WTC11 (cell line): ENCODE measurements around the gene FEN1. TPM values are rescaled to one million over a fixed set of nuclear protein-coding genes. Genes with fewer than 3 reads are reported as not detected.

Source experiments
- ATAC-seq: fragments of 200-7000 bp; cut with Tn5 transposase; 2 replicates; pipeline ENCODE4 v1.10.0; 2021; ENCODE audit warnings: mild to moderate bottlenecking, moderate library complexity
- CTCF ChIA-PET: fragments of 300-600 bp; sonication (Branson Sonifier 250); formaldehyde crosslinking; loops from one replicate; lab custom pipeline; 2021; ENCODE audit warnings: antibody characterized with exemption; lab: Charles Lee
- POLR2A ChIA-PET: fragments of 350-600 bp; sonication (Branson Sonifier 250); formaldehyde crosslinking; loops from one replicate; lab custom pipeline; 2021; ENCODE audit warnings: antibody characterized with exemption; lab: Charles Lee
- DNase-seq: peaks from one replicate; pipeline ENCODE4 v3.0.0; 2021; ENCODE audit warnings: low spot score
- H3K27ac Mint-ChIP-seq: 2 replicates; pipeline ENCODE4 v1.8.0; 2021; ENCODE audit warnings: mixed read lengths
- H3K27me3 Mint-ChIP-seq: 2 replicates; pipeline ENCODE4 v1.8.0; 2021; ENCODE audit warnings: low read depth, mild to moderate bottlenecking, moderate library complexity, mixed read lengths
- H3K36me3 Mint-ChIP-seq: 2 replicates; pipeline ENCODE4 v1.8.0; 2021; ENCODE audit warnings: mixed read lengths
- H3K4me1 Mint-ChIP-seq: 2 replicates; pipeline ENCODE4 v1.8.0; 2022; ENCODE audit warnings: mixed read lengths
- H3K4me3 Mint-ChIP-seq: 2 replicates; pipeline ENCODE4 v1.8.0; 2021; ENCODE audit warnings: mild to moderate bottlenecking, moderate library complexity, mixed read lengths
- H3K9me3 Mint-ChIP-seq: 2 replicates; pipeline ENCODE4 v1.8.0; 2021; ENCODE audit warnings: mixed read lengths
- ATF6 ChIP-seq: sonication (generic); formaldehyde crosslinking; IDR thresholded peaks from 2 replicates; pipeline ENCODE4 v1.8.1; 2023; ENCODE audit warnings: mild to moderate bottlenecking, missing genetic modification reagents
- ESRRA ChIP-seq: sonication (generic); formaldehyde crosslinking; IDR thresholded peaks from 2 replicates; pipeline ENCODE4 v1.8.1; 2022; ENCODE audit warnings: mild to moderate bottlenecking, missing genetic modification reagents, borderline replicate concordance
- FOXP1 ChIP-seq: sonication (generic); formaldehyde crosslinking; IDR thresholded peaks from 2 replicates; pipeline ENCODE4 v1.8.0; 2022; ENCODE audit warnings: missing genetic modification reagents, mild to moderate bottlenecking, moderate library complexity, borderline replicate concordance
- GABPB1 ChIP-seq: sonication (generic); formaldehyde crosslinking; IDR thresholded peaks from 2 replicates; pipeline ENCODE4 v1.8.1; 2023; ENCODE audit warnings: mild to moderate bottlenecking, missing genetic modification reagents
- IRF2 ChIP-seq: sonication (generic); formaldehyde crosslinking; IDR thresholded peaks from 2 replicates; pipeline ENCODE4 v1.8.0; 2022; ENCODE audit warnings: low read depth, missing genetic modification reagents, borderline replicate concordance
- NFE2L1 ChIP-seq: sonication (generic); formaldehyde crosslinking; IDR thresholded peaks from 2 replicates; pipeline ENCODE4 v1.8.1; 2023; ENCODE audit warnings: missing genetic modification reagents
- NR3C1 ChIP-seq: sonication (generic); formaldehyde crosslinking; conservative IDR thresholded peaks from 2 replicates; pipeline ENCODE4 v1.8.1; 2023; ENCODE audit warnings: low read depth, mild to moderate bottlenecking, missing genetic modification reagents
- TEAD1 ChIP-seq: sonication (generic); formaldehyde crosslinking; IDR thresholded peaks from 2 replicates; pipeline ENCODE4 v1.8.0; 2022; ENCODE audit warnings: mild to moderate bottlenecking, missing genetic modification reagents
- USF1 ChIP-seq: sonication (generic); formaldehyde crosslinking; IDR thresholded peaks from 2 replicates; pipeline ENCODE4 v1.8.0; 2022; ENCODE audit warnings: mild to moderate bottlenecking, missing genetic modification reagents
- ZNF121 ChIP-seq: sonication (generic); formaldehyde crosslinking; IDR thresholded peaks from 2 replicates; pipeline ENCODE4 v1.8.0; 2023; ENCODE audit warnings: missing genetic modification reagents
- ZNF317 ChIP-seq: sonication (generic); formaldehyde crosslinking; IDR thresholded peaks from 2 replicates; pipeline ENCODE4 v1.8.1; 2023; ENCODE audit warnings: low read depth, mild to moderate bottlenecking, moderate library complexity, missing genetic modification reagents, borderline replicate concordance
- ZNF532 ChIP-seq: fragments of 250-450 bp; sonication (Bioruptor Pico); IDR thresholded peaks from 2 replicates; pipeline ENCODE4 v1.9.0; 2021; ENCODE audit warnings: mild to moderate bottlenecking, borderline replicate concordance
- total RNA-seq: library from RNA; stranded (reverse); gene quantifications from 3 replicates; pipeline ENCODE4 v1.2.3, GENCODE V29; 2021

FEN1 gene
- total RNA-seq, 1 experiment from 2014 or later = 96.3 TPM

GRCh38 chr11:61754534-61755482, 37.9 kb upstream of the FEN1 start (continued):
- TF ChIP-seq NFE2L1 (CRISPR knock-in tag) = no peak

- TF ChIP-seq IRF2 = no peak
- TF ChIP-seq ZNF121 (CRISPR knock-in tag) = no peak
- TF ChIP-seq ZNF317 (CRISPR knock-in tag) = no peak
- no peak for TF ChIP-seq ATF6 (CRISPR knock-in tag)
- TF ChIP-seq FOXP1 = no peak
- Mint-ChIP-seq H3K36me3 (no peaks in the 10 kb centered on the region), H3K4me1 (peaks cover 20% of the 10 kb centered on the region), H3K27me3 (peaks cover 27% of the 10 kb centered on the region), H3K9me3 (no peaks in the 10 kb centered on the region), H3K4me3 (no peak overlapping the region), H3K27ac (no peak overlapping the region)
- ChIA-PET CTCF (interaction anchor here (0.5 to 4.6 kb wide), 6 partner anchors 9 to 32 kb away, joined by 3 to 33 read pairs (median 6); no protein-coding TSS in a partner anchor), POLR2A (interaction anchor here (0.5 kb wide), 1 partner anchor 79 kb away, joined by 3 read pairs; no protein-coding TSS in a partner anchor)
- no peak for DNase-seq
- no peak for ATAC-seq
Observed at GRCh38 chr11:61756147-61756451, 36.6 kb upstream of the FEN1 start.

GRCh38 chr11:61756452-61757212, 36.1 kb upstream of the FEN1 start:
- ChIA-PET CTCF (interaction anchor here (0.5 to 4.6 kb wide), 6 partner anchors 9 to 31 kb away, joined by 3 to 33 read pairs (median 4); no protein-coding TSS in a partner anchor), POLR2A (interaction anchor here (0.5 kb wide), 1 partner anchor 79 kb away, joined by 3 read pairs; no protein-coding TSS in a partner anchor)
- H3K4me3 Mint-ChIP-seq = no peak overlapping the region
- no peaks in the 10 kb centered on the region for H3K36me3 Mint-ChIP-seq
- peaks cover 22% of the 10 kb centered on the region for H3K4me1 Mint-ChIP-seq
- ATAC-seq = no peak
- H3K27me3 Mint-ChIP-seq = peaks cover 24% of the 10 kb centered on the region
- DNase-seq = no peak
- no peaks in the 10 kb centered on the region for H3K9me3 Mint-ChIP-seq
- no peak for TF ChIP-seq NR3C1
- TF ChIP-seq TEAD1 = no peak
- TF ChIP-seq GABPB1 (CRISPR knock-in tag) = no peak
- TF ChIP-seq ESRRA (CRISPR knock-in tag) = no peak
- TF ChIP-seq USF1 = no peak
- no peak overlapping the region for H3K27ac Mint-ChIP-seq

- CTCF ChIA-PET = interaction anchor here (1.7 to 4.6 kb wide), 3 partner anchors 10 to 31 kb away, joined by 4 to 33 read pairs (median 4); no protein-coding TSS in a partner anchor
- H3K9me3 Mint-ChIP-seq = no peaks in the 10 kb centered on the region
- ATAC-seq (no peak), DNase-seq (no peak)
- peaks cover 26% of the 10 kb centered on the region for H3K4me1 Mint-ChIP-seq
- H3K27me3 Mint-ChIP-seq = peaks cover 20% of the 10 kb centered on the region
- no peaks in the 10 kb centered on the region for H3K36me3 Mint-ChIP-seq
- TF ChIP-seq NR3C1 (no peak), ZNF532 (CRISPR knock-in tag) (no peak), GABPB1 (CRISPR knock-in tag) (peak; percentile 51; the same call in 1 of the 2 replicates)
- TF ChIP-seq, all 79 proteins: peak for 1
- Mint-ChIP-seq H3K27ac (no peak overlapping the region), H3K4me3 (no peak overlapping the region)
- POLR2A ChIA-PET = no interaction called here
Observed at GRCh38 chr11:61757213-61757862, 35.4 kb upstream of the FEN1 start.
